Osteocyte (in vitro differentiated cells): Measurements from ENCODE around the gene IMMP2L. TPM values are rescaled to one million over a fixed set of nuclear protein-coding genes. Genes with fewer than 3 reads are reported as not detected.

Source experiments
- DNase-seq: peaks from one replicate; pipeline ENCODE4 v3.0.0; 2021; ENCODE audit warnings: mixed read lengths; ENCODE audit not compliant: unreplicated experiment; ENCODE audit errors: extremely low spot score
- H3K27ac Mint-ChIP-seq: one replicate; pipeline ENCODE4 v1.8.0; 2021; ENCODE audit warnings: mild to moderate bottlenecking, mixed read lengths; ENCODE audit not compliant: unreplicated experiment
- H3K27me3 Mint-ChIP-seq: one replicate; pipeline ENCODE4 v1.8.0; 2021; ENCODE audit warnings: mixed read lengths; ENCODE audit not compliant: unreplicated experiment
- H3K36me3 Mint-ChIP-seq: one replicate; pipeline ENCODE4 v1.8.0; 2021; ENCODE audit warnings: mixed read lengths; ENCODE audit not compliant: unreplicated experiment
- H3K4me1 Mint-ChIP-seq: one replicate; pipeline ENCODE4 v1.8.0; 2021; ENCODE audit warnings: mixed read lengths; ENCODE audit not compliant: unreplicated experiment
- H3K4me3 Mint-ChIP-seq: one replicate; pipeline ENCODE4 v1.8.0; 2021; ENCODE audit warnings: mild to moderate bottlenecking, moderate library complexity, mixed read lengths; ENCODE audit not compliant: unreplicated experiment
- H3K9me3 Mint-ChIP-seq: one replicate; pipeline ENCODE4 v1.8.0; 2021; ENCODE audit warnings: mixed read lengths; ENCODE audit not compliant: unreplicated experiment
- total RNA-seq: library from RNA; stranded (reverse); gene quantifications from 2 replicates; pipeline ENCODE4 v1.2.1, GENCODE V29; 2021
- TF ChIP-seq, protein P1 (sequence below): fragments of 200-600 bp; sonication (generic); IDR thresholded peaks from 2 replicates; pipeline ENCODE4 v1.5.0; 2021; ENCODE audit warnings: antibody characterized with exemption, mild to moderate bottlenecking, moderate library complexity

Gene IMMP2L
- total RNA-seq, 1 donor from 2014 or later = 15.6 TPM

DNA sequence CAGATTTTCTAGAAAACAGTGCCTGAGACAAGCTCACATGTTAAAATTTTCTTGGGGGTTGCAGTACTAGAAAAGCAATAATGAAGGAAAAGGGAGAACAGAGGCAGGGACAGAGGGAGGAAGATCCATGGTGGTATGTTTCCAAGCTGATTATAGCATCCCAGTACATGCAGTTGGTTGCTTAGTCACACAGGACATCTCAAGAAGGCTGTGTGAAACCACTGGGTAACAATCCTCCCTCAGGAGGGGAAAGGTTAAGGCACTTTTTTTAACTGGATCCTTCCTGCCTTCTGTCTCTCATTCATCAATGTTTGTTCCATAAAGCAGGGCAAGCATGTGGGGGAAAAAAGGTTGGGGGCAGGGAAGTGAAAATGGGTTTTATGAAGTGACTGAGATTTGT lies 6.1 kb upstream of the IMMP2L start:
- peaks cover 3% of the 10 kb centered on the region for H3K36me3 Mint-ChIP-seq
- no peak overlapping the region for H3K4me3 Mint-ChIP-seq
- no peaks in the 10 kb centered on the region for H3K4me1 Mint-ChIP-seq
- H3K27me3 Mint-ChIP-seq = peaks cover 20% of the 10 kb centered on the region
- no peak for DNase-seq
- TF ChIP-seq, protein P1, sequence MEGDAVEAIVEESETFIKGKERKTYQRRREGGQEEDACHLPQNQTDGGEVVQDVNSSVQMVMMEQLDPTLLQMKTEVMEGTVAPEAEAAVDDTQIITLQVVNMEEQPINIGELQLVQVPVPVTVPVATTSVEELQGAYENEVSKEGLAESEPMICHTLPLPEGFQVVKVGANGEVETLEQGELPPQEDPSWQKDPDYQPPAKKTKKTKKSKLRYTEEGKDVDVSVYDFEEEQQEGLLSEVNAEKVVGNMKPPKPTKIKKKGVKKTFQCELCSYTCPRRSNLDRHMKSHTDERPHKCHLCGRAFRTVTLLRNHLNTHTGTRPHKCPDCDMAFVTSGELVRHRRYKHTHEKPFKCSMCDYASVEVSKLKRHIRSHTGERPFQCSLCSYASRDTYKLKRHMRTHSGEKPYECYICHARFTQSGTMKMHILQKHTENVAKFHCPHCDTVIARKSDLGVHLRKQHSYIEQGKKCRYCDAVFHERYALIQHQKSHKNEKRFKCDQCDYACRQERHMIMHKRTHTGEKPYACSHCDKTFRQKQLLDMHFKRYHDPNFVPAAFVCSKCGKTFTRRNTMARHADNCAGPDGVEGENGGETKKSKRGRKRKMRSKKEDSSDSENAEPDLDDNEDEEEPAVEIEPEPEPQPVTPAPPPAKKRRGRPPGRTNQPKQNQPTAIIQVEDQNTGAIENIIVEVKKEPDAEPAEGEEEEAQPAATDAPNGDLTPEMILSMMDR = no peak
- no peak overlapping the region for H3K27ac Mint-ChIP-seq
- H3K9me3 Mint-ChIP-seq = peaks cover 16% of the 10 kb centered on the region

DNA sequence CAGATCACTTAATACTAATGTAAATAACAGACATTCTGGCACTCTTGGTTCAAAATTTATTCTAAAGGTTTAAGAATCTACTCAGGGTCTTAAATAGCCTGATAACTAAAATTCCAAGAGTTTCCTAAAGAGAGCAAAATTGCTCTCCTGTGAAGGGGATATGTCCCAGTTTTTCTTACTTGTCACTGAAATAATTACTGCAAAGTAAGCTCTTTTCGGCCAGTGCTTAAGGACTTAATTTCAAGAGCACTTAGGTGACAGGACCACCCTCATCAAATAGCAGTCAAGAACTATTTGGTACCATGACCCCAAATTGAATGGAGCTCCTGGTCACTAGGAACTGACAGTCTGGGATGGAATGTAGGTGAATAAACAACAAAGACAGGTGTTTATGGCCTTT lies 1.8 kb upstream of the IMMP2L start:
- TF ChIP-seq, protein P1 = no peak
- no peak for DNase-seq
- Mint-ChIP-seq H3K27me3 (peaks cover 17% of the 10 kb centered on the region), H3K27ac (no peak overlapping the region), H3K9me3 (no peaks in the 10 kb centered on the region), H3K4me1 (peaks cover 32% of the 10 kb centered on the region), H3K4me3 (no peak overlapping the region), H3K36me3 (no peaks in the 10 kb centered on the region)

DNA sequence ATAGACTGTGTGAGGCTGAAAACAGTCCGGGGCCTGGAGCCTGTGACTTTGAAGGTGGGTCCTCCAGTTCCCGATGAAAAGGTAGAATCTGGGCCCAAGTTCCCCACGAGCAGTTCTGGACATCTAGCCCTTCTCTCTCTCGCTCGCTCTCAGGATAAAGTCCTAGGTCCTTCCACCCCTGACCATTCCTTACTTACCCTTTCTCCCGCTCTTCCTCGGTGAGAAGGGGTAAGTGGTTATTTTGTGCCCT lies 713 bp downstream of the IMMP2L start:
- peak overlapping the region; percentile 88 for H3K27ac Mint-ChIP-seq
- TF ChIP-seq, protein P1 = no peak
- no peaks in the 10 kb centered on the region for H3K9me3 Mint-ChIP-seq
- DNase-seq = no peak
- peaks cover 11% of the 10 kb centered on the region for H3K36me3 Mint-ChIP-seq
- peak overlapping the region; percentile 73 for H3K4me3 Mint-ChIP-seq
- H3K4me1 Mint-ChIP-seq = peaks cover 42% of the 10 kb centered on the region
- H3K27me3 Mint-ChIP-seq = peaks cover 2% of the 10 kb centered on the region

DNA sequence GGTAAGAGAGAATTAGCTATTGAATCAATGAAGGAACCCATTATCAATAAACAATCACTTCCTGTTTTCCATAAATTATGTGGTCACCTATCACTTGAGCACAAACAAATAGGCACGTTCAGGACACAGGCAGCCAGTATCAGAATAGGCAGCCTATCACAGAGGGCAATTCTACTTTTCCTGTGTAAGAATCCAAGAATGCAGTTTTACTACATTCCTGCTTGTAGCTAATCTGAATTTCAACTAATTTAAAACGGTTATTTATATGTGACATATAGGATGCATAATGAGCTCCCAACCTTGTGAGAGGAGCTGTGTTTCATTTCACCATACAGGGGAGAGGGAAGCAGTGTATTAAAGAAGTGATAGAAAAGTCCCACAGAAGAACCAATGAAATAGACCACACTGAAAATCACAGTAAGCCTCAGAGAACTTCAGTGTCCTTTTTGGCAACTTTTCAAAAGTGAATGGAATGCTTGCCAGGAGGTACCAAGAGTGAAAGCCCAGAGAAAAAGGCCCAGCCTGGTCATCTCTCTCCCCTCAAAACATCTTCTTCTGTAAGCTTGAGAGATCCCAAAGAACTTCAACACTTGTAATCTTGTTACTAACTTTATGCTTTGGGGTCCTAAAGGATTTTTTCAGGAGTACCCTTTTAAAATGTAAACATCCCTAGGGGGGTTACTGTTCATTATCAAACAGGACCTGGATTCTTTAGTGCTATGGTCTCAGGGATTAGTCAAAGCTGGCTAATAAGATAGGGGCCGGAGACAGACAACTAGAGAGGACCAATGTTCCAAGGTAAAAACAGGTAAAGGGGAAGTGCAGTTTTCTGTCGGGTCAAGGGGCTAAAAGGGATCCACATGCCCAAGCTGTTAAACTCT lies 1.3 kb downstream of the IMMP2L start:
- TF ChIP-seq, protein P1 = no peak
- peak overlapping the region; percentile 88 for H3K27ac Mint-ChIP-seq
- DNase-seq = no peak

DNA sequence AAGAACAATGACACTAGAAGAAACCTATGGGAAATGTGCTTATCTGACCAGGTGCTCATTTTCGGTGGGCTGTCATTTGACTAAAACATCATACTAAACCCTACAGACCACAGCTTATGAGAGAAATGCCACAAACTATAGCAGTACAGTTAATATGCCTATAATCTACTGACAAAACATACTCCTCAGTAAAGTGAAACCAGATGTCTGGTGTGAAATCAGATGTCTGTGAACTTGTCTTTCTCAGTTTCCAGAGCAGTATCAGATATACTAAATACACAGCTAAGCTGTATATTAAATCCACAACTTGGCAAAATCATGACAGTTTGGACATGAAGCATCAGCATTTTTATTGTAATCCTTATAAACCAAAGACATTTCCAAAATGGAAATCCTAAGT lies 3.3 kb downstream of the IMMP2L start:
- H3K9me3 Mint-ChIP-seq = peaks cover 7% of the 10 kb centered on the region
- DNase-seq = no peak
- no peak overlapping the region for H3K4me3 Mint-ChIP-seq

More for the DNA sequence above, 1.3 kb downstream of the IMMP2L start:
- peaks cover 16% of the 10 kb centered on the region for H3K36me3 Mint-ChIP-seq
- H3K27me3 Mint-ChIP-seq = peaks cover 2% of the 10 kb centered on the region
- H3K9me3 Mint-ChIP-seq = no peaks in the 10 kb centered on the region
- peaks cover 42% of the 10 kb centered on the region for H3K4me1 Mint-ChIP-seq
- H3K4me3 Mint-ChIP-seq = peak overlapping the region; percentile 73

More for the DNA sequence above, 3.3 kb downstream of the IMMP2L start:
- no peaks in the 10 kb centered on the region for H3K27me3 Mint-ChIP-seq
- H3K27ac Mint-ChIP-seq = peak overlapping the region; percentile 61
- peaks cover 27% of the 10 kb centered on the region for H3K36me3 Mint-ChIP-seq
- peaks cover 42% of the 10 kb centered on the region for H3K4me1 Mint-ChIP-seq
- TF ChIP-seq, protein P1 = no peak
